HEK293 (cell line): ENCODE results near the gene ISOC2.

Experiments used
- CTCF ChIA-PET: fragments of 350-600 bp; formaldehyde crosslinking; extraction: SDS; loops from one replicate; lab custom pipeline; 2021; ENCODE audit warnings: antibody characterized with exemption; lab: Yijun Ruan, JAX
- POLR2A ChIA-PET: fragments of 300-600 bp; formaldehyde crosslinking; extraction: SDS; loops from one replicate; lab custom pipeline; 2020; ENCODE audit warnings: antibody characterized with exemption, inconsistent platforms; lab: Yijun Ruan, JAX
- H3K27ac ChIP-seq: fragments of 200-500 bp; sonication (Bioruptor generic); 2 replicates; pipeline ENCODE4 v1.5.1; 2014; ENCODE audit warnings: low read depth, low read length, control low read depth, inconsistent platforms; ENCODE audit errors: extremely low read depth
- H3K36me3 ChIP-seq, 2 experiments: fragments of 200-500 bp in 1 of 2; sonication (Bioruptor generic) in 1 of 2; 1 replicate in 1 of 2; 2 replicates in 1 of 2; pipeline ENCODE4 v1.5.1; 2014 to 2017; ENCODE audit warnings: inconsistent platforms in 2 of 2, low read length in 2 of 2; ENCODE audit not compliant: control insufficient read depth in 2 of 2, insufficient read depth in 1 of 2
- H3K4me1 ChIP-seq: fragments of 200-500 bp; sonication (Bioruptor generic); 2 replicates; pipeline ENCODE4 v1.5.1; 2014; ENCODE audit warnings: mild to moderate bottlenecking, low read length, inconsistent platforms; ENCODE audit not compliant: control insufficient read depth, insufficient read depth
- H3K4me3 ChIP-seq: 2 replicates; pipeline ENCODE4 v1.5.1; 2011; ENCODE audit warnings: low read depth, mild to moderate bottlenecking, control low read depth, low read length, moderate library complexity
- H3K9me3 ChIP-seq: fragments of 200-500 bp; sonication (Bioruptor generic); 2 replicates; pipeline ENCODE4 v1.5.1; 2014; ENCODE audit warnings: low read depth, low read length, inconsistent platforms; ENCODE audit not compliant: control insufficient read depth, insufficient read depth
- BCL6B ChIP-seq: fragments of 450-650 bp; formaldehyde crosslinking; IDR thresholded peaks from 2 replicates; pipeline ENCODE4 v1.5.1; 2017; ENCODE audit warnings: missing biosample characterization, missing genetic modification characterization
- IKZF3 ChIP-seq: fragments of 450-650 bp; IDR thresholded peaks from 2 replicates; pipeline ENCODE4 v1.5.0; 2018; ENCODE audit warnings: missing biosample characterization, mild to moderate bottlenecking, missing genetic modification characterization, moderate library complexity
- KLF8 ChIP-seq: fragments of 450-650 bp; formaldehyde crosslinking; IDR thresholded peaks from 2 replicates; pipeline ENCODE4 v1.5.1; 2016; ENCODE audit warnings: missing biosample characterization, missing genetic modification characterization
- PRDM4 ChIP-seq: fragments of 450-650 bp; formaldehyde crosslinking; IDR thresholded peaks from 2 replicates; pipeline ENCODE4 v1.5.1; 2017; ENCODE audit warnings: missing biosample characterization, missing genetic modification characterization
- SALL2 ChIP-seq: fragments of 450-650 bp; formaldehyde crosslinking; IDR thresholded peaks from 2 replicates; pipeline ENCODE4 v1.5.0; 2017; ENCODE audit warnings: missing biosample characterization, mild to moderate bottlenecking, missing genetic modification characterization, borderline replicate concordance
- SP3 ChIP-seq: fragments of 450-650 bp; formaldehyde crosslinking; IDR thresholded peaks from 2 replicates; pipeline ENCODE4 v1.5.1; 2016; ENCODE audit warnings: missing biosample characterization, missing genetic modification characterization
- SP7 ChIP-seq: fragments of 450-650 bp; formaldehyde crosslinking; IDR thresholded peaks from 2 replicates; pipeline ENCODE4 v1.5.1; 2016; ENCODE audit warnings: missing biosample characterization, missing genetic modification characterization
- ZBTB44 ChIP-seq: fragments of 450-650 bp; IDR thresholded peaks from 2 replicates; pipeline ENCODE4 v1.5.1; 2018; ENCODE audit warnings: missing biosample characterization, mild to moderate bottlenecking, missing genetic modification characterization
- ZBTB8A ChIP-seq: fragments of 450-650 bp; formaldehyde crosslinking; IDR thresholded peaks from 2 replicates; pipeline ENCODE4 v1.5.1; 2016; ENCODE audit warnings: missing biosample characterization, missing genetic modification characterization
- ZFP69B ChIP-seq: fragments of 450-650 bp; formaldehyde crosslinking; IDR thresholded peaks from 2 replicates; pipeline ENCODE4 v1.5.1; 2016; ENCODE audit warnings: missing biosample characterization, missing genetic modification characterization
- ZIC2 ChIP-seq: fragments of 450-650 bp; formaldehyde crosslinking; IDR thresholded peaks from 2 replicates; pipeline ENCODE4 v1.5.1; 2016; ENCODE audit warnings: missing biosample characterization, missing genetic modification characterization
- ZNF175 ChIP-seq: fragments of 450-650 bp; formaldehyde crosslinking; IDR thresholded peaks from 2 replicates; pipeline ENCODE4 v1.5.1; 2016; ENCODE audit warnings: missing biosample characterization, missing genetic modification characterization
- ZNF202 ChIP-seq: fragments of 450-650 bp; formaldehyde crosslinking; IDR thresholded peaks from 2 replicates; pipeline ENCODE4 v1.5.1; 2016; ENCODE audit warnings: missing biosample characterization, missing genetic modification characterization, borderline replicate concordance
- ZNF221 ChIP-seq: fragments of 450-650 bp; formaldehyde crosslinking; IDR thresholded peaks from 2 replicates; pipeline ENCODE4 v1.5.1; 2017; ENCODE audit warnings: missing biosample characterization, missing genetic modification characterization, borderline replicate concordance
- ZNF248 ChIP-seq: fragments of 450-650 bp; formaldehyde crosslinking; IDR thresholded peaks from 2 replicates; pipeline ENCODE4 v1.5.1; 2017; ENCODE audit warnings: missing biosample characterization, missing genetic modification characterization
- ZNF280D ChIP-seq: fragments of 450-650 bp; formaldehyde crosslinking; IDR thresholded peaks from 2 replicates; pipeline ENCODE4 v1.5.1; 2016; ENCODE audit warnings: missing biosample characterization, missing genetic modification characterization
- ZNF639 ChIP-seq: fragments of 450-650 bp; formaldehyde crosslinking; IDR thresholded peaks from 2 replicates; pipeline ENCODE4 v1.5.1; 2016; ENCODE audit warnings: missing biosample characterization, missing genetic modification characterization
- ZNF658 ChIP-seq: fragments of 450-650 bp; formaldehyde crosslinking; IDR thresholded peaks from 2 replicates; pipeline ENCODE4; 2016; ENCODE audit warnings: missing biosample characterization, missing genetic modification characterization
- ZNF677 ChIP-seq: fragments of 450-650 bp; IDR thresholded peaks from 2 replicates; pipeline ENCODE4 v1.5.0; 2018; ENCODE audit warnings: missing biosample characterization, mild to moderate bottlenecking, missing genetic modification characterization, moderate library complexity
- ZNF747 ChIP-seq: fragments of 450-650 bp; formaldehyde crosslinking; IDR thresholded peaks from 2 replicates; pipeline ENCODE4 v1.5.1; 2016; ENCODE audit warnings: missing biosample characterization, missing genetic modification characterization
- ZNF791 ChIP-seq: fragments of 450-650 bp; formaldehyde crosslinking; IDR thresholded peaks from 2 replicates; pipeline ENCODE4 v1.5.1; 2016; ENCODE audit warnings: missing biosample characterization, missing genetic modification characterization
- ZSCAN16 ChIP-seq: fragments of 450-650 bp; formaldehyde crosslinking; IDR thresholded peaks from 2 replicates; pipeline ENCODE4 v1.5.1; 2016; ENCODE audit warnings: missing biosample characterization, missing genetic modification characterization
- TF ChIP-seq, protein P1 (sequence below): fragments of 450-650 bp; formaldehyde crosslinking; IDR thresholded peaks from 2 replicates; pipeline ENCODE4 v1.5.1; 2016; ENCODE audit warnings: missing biosample characterization, missing genetic modification characterization
- TF ChIP-seq, protein P2 (sequence below): fragments of 450-650 bp; formaldehyde crosslinking; IDR thresholded peaks from 2 replicates; pipeline ENCODE4 v1.5.1; 2016; ENCODE audit warnings: missing biosample characterization, missing genetic modification characterization, borderline replicate concordance

The ISOC2 gene

DNA sequence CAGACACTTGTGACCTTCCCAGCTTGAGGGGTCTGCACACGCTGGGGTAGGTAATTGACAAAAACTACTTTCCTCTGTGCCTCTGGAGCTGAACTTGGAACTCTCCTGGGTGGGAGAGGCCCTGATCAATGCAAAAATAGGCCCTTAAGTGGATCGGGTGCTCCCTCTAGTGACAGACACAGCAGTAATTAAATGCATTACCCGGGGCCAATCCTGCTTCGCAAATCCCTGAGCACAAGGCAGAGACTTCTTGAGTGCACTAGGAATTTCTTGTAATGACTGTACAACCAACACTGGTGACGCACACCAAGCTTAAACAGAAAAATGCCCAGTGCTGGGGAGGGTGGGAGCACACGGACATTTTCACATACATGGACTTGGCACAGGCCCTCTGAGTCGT is 43.3 kb downstream of the ISOC2 start:
- Histone ChIP-seq H3K27ac (no peak overlapping the region), H3K9me3 (no peaks in the 10 kb centered on the region), H3K4me1 (no peaks in the 10 kb centered on the region), H3K36me3 (no peaks in the 10 kb centered on the region), H3K4me3 (no peak overlapping the region)
- ChIA-PET CTCF (interaction anchor here (0.5 to 4.2 kb wide), 44 partner anchors 8 to 961 kb away, joined by 3 to 58 read pairs (median 5); partner anchors contain the start of genes DNAAF3, PPP6R1 and SHISA7), POLR2A (interaction anchor here (0.6 to 1.4 kb wide), 3 partner anchors 11 to 937 kb away, joined by 3 to 11 read pairs (median 11); partner anchors contain the start of gene UBE2S)
- TF ChIP-seq ZNF248 (tag by site-specific recombination) = no peak
- TF ChIP-seq SALL2 (tag by site-specific recombination) = no peak
- TF ChIP-seq ZNF747 = no peak
- no peak for TF ChIP-seq SP7 (tag by site-specific recombination)
- no peak for TF ChIP-seq ZNF677 (tag by site-specific recombination)
- no peak for TF ChIP-seq ZNF639 (tag by site-specific recombination)
- TF ChIP-seq ZSCAN16 (tag by site-specific recombination) = no peak
- TF ChIP-seq ZNF202 (tag by site-specific recombination) = no peak
- 0 out of 2 replicates have a peak, but pooled peaks have one; percentile 31 for TF ChIP-seq IKZF3
- TF ChIP-seq ZFP69B (tag by site-specific recombination) = no peak
- peak; percentile 20; the same call in 1 of the 2 replicates for TF ChIP-seq ZBTB44 (tag by site-specific recombination)
- TF ChIP-seq, protein P1, sequence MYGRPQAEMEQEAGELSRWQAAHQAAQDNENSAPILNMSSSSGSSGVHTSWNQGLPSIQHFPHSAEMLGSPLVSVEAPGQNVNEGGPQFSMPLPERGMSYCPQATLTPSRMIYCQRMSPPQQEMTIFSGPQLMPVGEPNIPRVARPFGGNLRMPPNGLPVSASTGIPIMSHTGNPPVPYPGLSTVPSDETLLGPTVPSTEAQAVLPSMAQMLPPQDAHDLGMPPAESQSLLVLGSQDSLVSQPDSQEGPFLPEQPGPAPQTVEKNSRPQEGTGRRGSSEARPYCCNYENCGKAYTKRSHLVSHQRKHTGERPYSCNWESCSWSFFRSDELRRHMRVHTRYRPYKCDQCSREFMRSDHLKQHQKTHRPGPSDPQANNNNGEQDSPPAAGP (tag by site-specific recombination) = no peak
- no peak for TF ChIP-seq ZNF280D
- 0 out of 2 replicates have a peak, but pooled peaks have one; percentile 48 for TF ChIP-seq KLF8 (tag by site-specific recombination)
- TF ChIP-seq, protein P2, sequence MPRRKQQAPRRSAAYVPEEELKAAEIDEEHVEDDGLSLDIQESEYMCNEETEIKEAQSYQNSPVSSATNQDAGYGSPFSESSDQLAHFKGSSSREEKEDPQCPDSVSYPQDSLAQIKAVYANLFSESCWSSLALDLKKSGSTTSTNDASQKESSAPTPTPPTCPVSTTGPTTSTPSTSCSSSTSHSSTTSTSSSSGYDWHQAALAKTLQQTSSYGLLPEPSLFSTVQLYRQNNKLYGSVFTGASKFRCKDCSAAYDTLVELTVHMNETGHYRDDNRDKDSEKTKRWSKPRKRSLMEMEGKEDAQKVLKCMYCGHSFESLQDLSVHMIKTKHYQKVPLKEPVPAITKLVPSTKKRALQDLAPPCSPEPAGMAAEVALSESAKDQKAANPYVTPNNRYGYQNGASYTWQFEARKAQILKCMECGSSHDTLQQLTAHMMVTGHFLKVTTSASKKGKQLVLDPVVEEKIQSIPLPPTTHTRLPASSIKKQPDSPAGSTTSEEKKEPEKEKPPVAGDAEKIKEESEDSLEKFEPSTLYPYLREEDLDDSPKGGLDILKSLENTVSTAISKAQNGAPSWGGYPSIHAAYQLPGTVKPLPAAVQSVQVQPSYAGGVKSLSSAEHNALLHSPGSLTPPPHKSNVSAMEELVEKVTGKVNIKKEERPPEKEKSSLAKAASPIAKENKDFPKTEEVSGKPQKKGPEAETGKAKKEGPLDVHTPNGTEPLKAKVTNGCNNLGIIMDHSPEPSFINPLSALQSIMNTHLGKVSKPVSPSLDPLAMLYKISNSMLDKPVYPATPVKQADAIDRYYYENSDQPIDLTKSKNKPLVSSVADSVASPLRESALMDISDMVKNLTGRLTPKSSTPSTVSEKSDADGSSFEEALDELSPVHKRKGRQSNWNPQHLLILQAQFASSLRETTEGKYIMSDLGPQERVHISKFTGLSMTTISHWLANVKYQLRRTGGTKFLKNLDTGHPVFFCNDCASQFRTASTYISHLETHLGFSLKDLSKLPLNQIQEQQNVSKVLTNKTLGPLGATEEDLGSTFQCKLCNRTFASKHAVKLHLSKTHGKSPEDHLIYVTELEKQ (tag by site-specific recombination) = no peak
- TF ChIP-seq ZNF221 (tag by site-specific recombination) = no peak
- no peak for TF ChIP-seq BCL6B (tag by site-specific recombination)
- no peak for TF ChIP-seq PRDM4 (tag by site-specific recombination)
- TF ChIP-seq ZBTB8A = no peak
- TF ChIP-seq ZNF658 (tag by site-specific recombination) = no peak
- no peak for TF ChIP-seq SP3 (tag by site-specific recombination)
- TF ChIP-seq ZIC2 = no peak
- no peak for TF ChIP-seq ZNF175
- TF ChIP-seq ZNF791 (tag by site-specific recombination) = no peak
